Measurements from ENCODE around the gene ZDHHC3.
A peak's percentile ranks its signal among the peaks of the same experiment; 100 is the strongest.

DNA sequence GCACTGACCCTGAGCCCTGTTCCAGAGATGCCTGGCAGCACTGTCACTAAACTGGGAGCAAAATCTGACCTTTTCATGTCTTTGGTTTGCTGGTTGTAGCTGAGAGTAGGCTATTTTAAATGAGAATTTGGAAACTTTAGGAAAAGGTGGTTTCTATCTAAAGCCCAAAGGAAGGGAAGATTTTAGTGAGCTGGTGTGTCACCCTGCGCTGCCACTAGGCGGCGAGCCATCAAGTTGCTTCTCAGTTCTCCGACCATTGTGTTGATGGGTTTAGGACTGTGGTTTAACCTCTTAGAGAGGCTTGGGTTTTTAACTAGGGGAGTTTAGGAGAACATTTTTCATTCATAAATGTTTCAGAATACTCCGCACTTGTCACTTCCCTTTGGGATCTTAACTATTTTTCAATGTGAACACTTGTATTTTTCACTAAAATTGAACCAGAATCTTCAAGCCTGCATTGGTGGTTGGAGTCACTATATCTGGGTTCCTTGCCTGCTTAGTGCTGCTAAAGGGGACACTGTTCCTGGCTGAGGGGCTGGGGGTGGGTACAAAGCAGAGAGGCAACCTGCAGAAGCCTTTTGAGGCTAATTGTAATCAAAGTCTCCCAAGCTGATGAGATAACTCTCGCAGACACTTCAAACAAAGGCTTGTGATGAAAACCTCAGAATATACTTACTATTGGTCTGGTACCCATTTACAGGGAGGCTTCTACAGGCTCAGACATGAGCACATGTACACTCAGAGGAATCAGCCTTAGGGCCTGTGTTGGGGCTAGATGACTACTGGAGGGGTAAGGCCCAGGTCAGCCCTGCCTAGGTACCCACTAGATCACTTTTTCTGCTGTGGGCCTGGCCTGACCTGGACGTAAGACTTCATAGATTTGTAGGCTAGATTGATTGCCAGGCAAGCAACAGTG, 16.8 kb upstream of the ZDHHC3 start:
- TF ChIP-seq, protein P1, sequence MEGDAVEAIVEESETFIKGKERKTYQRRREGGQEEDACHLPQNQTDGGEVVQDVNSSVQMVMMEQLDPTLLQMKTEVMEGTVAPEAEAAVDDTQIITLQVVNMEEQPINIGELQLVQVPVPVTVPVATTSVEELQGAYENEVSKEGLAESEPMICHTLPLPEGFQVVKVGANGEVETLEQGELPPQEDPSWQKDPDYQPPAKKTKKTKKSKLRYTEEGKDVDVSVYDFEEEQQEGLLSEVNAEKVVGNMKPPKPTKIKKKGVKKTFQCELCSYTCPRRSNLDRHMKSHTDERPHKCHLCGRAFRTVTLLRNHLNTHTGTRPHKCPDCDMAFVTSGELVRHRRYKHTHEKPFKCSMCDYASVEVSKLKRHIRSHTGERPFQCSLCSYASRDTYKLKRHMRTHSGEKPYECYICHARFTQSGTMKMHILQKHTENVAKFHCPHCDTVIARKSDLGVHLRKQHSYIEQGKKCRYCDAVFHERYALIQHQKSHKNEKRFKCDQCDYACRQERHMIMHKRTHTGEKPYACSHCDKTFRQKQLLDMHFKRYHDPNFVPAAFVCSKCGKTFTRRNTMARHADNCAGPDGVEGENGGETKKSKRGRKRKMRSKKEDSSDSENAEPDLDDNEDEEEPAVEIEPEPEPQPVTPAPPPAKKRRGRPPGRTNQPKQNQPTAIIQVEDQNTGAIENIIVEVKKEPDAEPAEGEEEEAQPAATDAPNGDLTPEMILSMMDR (IDR thresholded peaks at IDR 0.05; ENCODE audit: low read depth, low read length): peak; percentile 79
- TF ChIP-seq EZH2phosphoT487 (IDR thresholded peaks at IDR 0.05; ENCODE audit: low read depth): no peak

All from OCI-LY3 (cell line).